Adrenal gland (tissue), 12 donors: ENCODE measurements around the gene DUSP7. TPM values are rescaled to one million over a fixed set of nuclear protein-coding genes. Genes with fewer than 3 reads are reported as not detected.
A peak's percentile ranks its signal among the peaks of the same experiment; 100 is the strongest.

ENCODE experiments used
- DNase-seq, 7 donors: peaks; one replicate each; pipeline ENCODE4 v3.0.0-alpha.2; 2019 to 2020
- H3K27ac ChIP-seq, 5 donors: fragments of 200-600 bp; sonication (generic) in 4 of 5; 1 replicate in 3 of 5; 2 replicates in 2 of 5; pipeline versions ENCODE4 v1.5.1 to v1.8.0; 2016 to 2020; ENCODE audit warnings: mild to moderate bottlenecking in 1 of 5
- H3K27me3 ChIP-seq: fragments of 200-600 bp; 2 replicates; pipeline ENCODE4 v1.8.0; 2021
- H3K36me3 ChIP-seq, 2 donors: fragments of 200-600 bp; replicated peaks in 1 of 2; 1 replicate in 1 of 2; 2 replicates in 1 of 2; pipeline versions ENCODE4 v1.5.1 to v1.8.0; 2018 to 2022
- H3K4me1 ChIP-seq, 2 donors: fragments of 200-600 bp; replicated peaks in 1 of 2; 1 replicate in 1 of 2; 2 replicates in 1 of 2; pipeline versions ENCODE4 v1.5.1 to v1.8.0; 2018 to 2021
- H3K4me3 ChIP-seq, 4 donors: fragments of 200-600 bp; sonication (generic) in 3 of 4; one replicate each; pipeline ENCODE4 v1.5.1; 2016 to 2018
- H3K9me3 ChIP-seq, 3 donors: fragments of 200-600 bp; sonication (generic) in 1 of 3; replicated peaks in 1 of 3; 1 replicate in 2 of 3; 2 replicates in 1 of 3; pipeline versions ENCODE4 v1.5.1 to v1.8.0; 2016 to 2021
- POLR2A ChIP-seq, 2 donors: fragments of 450-650 bp; IDR thresholded peaks; one replicate each; pipeline ENCODE4 v1.6.1; 2017; ENCODE audit warnings: antibody characterized with exemption in 2 of 2, mild to moderate bottlenecking in 2 of 2, moderate library complexity in 1 of 2
- WGBS, 4 donors: extraction: QIAGEN DNeasy Blood & Tissue Kit in 2 of 4; methylation state at CpG; one replicate each; pipeline versions ENCODE4 v1.1.5 to v1.1.7; 2013 to 2017; 5-methylcytosine and 5-hydroxymethylcytosine counted together
- intact Hi-C, 2 donors: fragments of 100-400 bp; cut with DNase I; formaldehyde crosslinking; loops; one replicate each; pipeline versions ENCODE4 v1.14.1 to v1.15.0; 2022 to 2023
- polyA plus RNA-seq, 3 donors: library from polyadenylated mRNA; stranded (reverse); fragments of 200-250 nt in 2 of 3; fragments of 350-450 nt in 1 of 3; fragmentation: Illumina TruSeq in 1 of 3; extraction: RNeasy Lipid Tissue Mini Kit (QIAGEN cat#74804) in 1 of 3; gene quantifications; one replicate each; pipeline ENCODE4 v1.2.3, GENCODE V29; 2013 to 2014
- total RNA-seq, 9 donors: library from RNA; depleted of rRNA in 4 of 9; stranded (reverse); fragments of >200 nt in 4 of 9; fragments of 120-200 nt in 1 of 9; fragmentation: NEBNext Ultra II Directional in 1 of 9; extraction: Animal tissue kit (Norgen Biotek cat#: 25700) in 1 of 9; gene quantifications; one replicate each; pipeline versions ENCODE4 v1.1.0 to v1.2.4, GENCODE V29; 2013 to 2023
- TF ChIP-seq, protein P1 (sequence below), 6 experiments: fragments of 450-650 bp in 4 of 6; fragments of 200-600 bp in 2 of 6; sonication (generic) in 1 of 6; IDR thresholded peaks; 1 replicate in 5 of 6; 2 replicates in 1 of 6; pipeline versions ENCODE4 v1.5.1 to v1.8.0; 2016 to 2021; ENCODE audit warnings: antibody characterized with exemption in 6 of 6, mild to moderate bottlenecking in 2 of 6, moderate library complexity in 1 of 6
- donor health status: healthy with polysubstance abuse.
- donor health status: Bipolar disorder and iron deficiency.
- donor health status: DM: yes; HTN: yes; CAD: no.
- donor health status: DM: no; HTN: no; CAD: no.
- donor health status: DM: no; HTN: no; CAD: no.
- donor health status: DM: yes; HTN: yes; CAD: no.

The DUSP7 gene
- total and polyA plus RNA-seq, 12 donors = 5.5 to 35.0 (median 14.4) TPM

- Histone ChIP-seq H3K9me3 (no peaks in the 10 kb centered on the region), H3K4me1 (peaks cover 7 to 16% of the 10 kb centered on the region in 2 donors), H3K4me3 (no peak overlapping the region), H3K27me3 (no peaks in the 10 kb centered on the region), H3K27ac (no peak overlapping the region), H3K36me3 (no peaks in the 10 kb centered on the region)
- WGBS, 4 donors = 89 to 96% (median 94%) methylated on average over 20 to 21 of the region's 21 CpGs
- TF ChIP-seq, protein P1, sequence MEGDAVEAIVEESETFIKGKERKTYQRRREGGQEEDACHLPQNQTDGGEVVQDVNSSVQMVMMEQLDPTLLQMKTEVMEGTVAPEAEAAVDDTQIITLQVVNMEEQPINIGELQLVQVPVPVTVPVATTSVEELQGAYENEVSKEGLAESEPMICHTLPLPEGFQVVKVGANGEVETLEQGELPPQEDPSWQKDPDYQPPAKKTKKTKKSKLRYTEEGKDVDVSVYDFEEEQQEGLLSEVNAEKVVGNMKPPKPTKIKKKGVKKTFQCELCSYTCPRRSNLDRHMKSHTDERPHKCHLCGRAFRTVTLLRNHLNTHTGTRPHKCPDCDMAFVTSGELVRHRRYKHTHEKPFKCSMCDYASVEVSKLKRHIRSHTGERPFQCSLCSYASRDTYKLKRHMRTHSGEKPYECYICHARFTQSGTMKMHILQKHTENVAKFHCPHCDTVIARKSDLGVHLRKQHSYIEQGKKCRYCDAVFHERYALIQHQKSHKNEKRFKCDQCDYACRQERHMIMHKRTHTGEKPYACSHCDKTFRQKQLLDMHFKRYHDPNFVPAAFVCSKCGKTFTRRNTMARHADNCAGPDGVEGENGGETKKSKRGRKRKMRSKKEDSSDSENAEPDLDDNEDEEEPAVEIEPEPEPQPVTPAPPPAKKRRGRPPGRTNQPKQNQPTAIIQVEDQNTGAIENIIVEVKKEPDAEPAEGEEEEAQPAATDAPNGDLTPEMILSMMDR (IDR thresholded peaks at IDR 0.05) = no peak
- no peak for TF ChIP-seq POLR2A (IDR thresholded peaks at IDR 0.05)
- DNase-seq = no peak
- intact Hi-C loops = loop anchor here in 1 of 2 donors (5.0 kb wide), 1 partner anchor 36 kb away; no protein-coding TSS in a partner anchor
Measured at GRCh38 chr3:52080830-52081719, 24.7 kb upstream of the DUSP7 start.

GRCh38 chr3:52079958-52080357 is 23.6 kb upstream of the DUSP7 start:
- DNase-seq = no peak
- TF ChIP-seq POLR2A (IDR thresholded peaks at IDR 0.05) = no peak
- TF ChIP-seq, protein P1 (IDR thresholded peaks at IDR 0.05) = no peak

GRCh38 chr3:52078781-52079560 is 22.6 kb upstream of the DUSP7 start:
- no peaks in the 10 kb centered on the region for H3K9me3 ChIP-seq
- intact Hi-C loops = no loop called here
- WGBS, 4 donors = 92 to 96% (median 95%) methylated on average over 11 to 19 of the region's 19 CpGs
- no peak for DNase-seq
- peaks cover 7 to 16% of the 10 kb centered on the region in 2 donors for H3K4me1 ChIP-seq
- no peaks in the 10 kb centered on the region for H3K36me3 ChIP-seq
- H3K27me3 ChIP-seq = no peaks in the 10 kb centered on the region
- H3K27ac ChIP-seq = no peak overlapping the region
- H3K4me3 ChIP-seq = no peak overlapping the region
- TF ChIP-seq, protein P1 (IDR thresholded peaks at IDR 0.05) = no peak
- no peak for TF ChIP-seq POLR2A (IDR thresholded peaks at IDR 0.05)

More at GRCh38 chr3:52079958-52080357, 23.6 kb upstream of the DUSP7 start:
- no peak overlapping the region for H3K27ac ChIP-seq
- intact Hi-C loops = loop anchor here in 1 of 2 donors (5.0 kb wide), 1 partner anchor 37 kb away; no protein-coding TSS in a partner anchor
- no peaks in the 10 kb centered on the region for H3K27me3 ChIP-seq
- no peaks in the 10 kb centered on the region for H3K9me3 ChIP-seq
- no peak overlapping the region for H3K4me3 ChIP-seq
- H3K36me3 ChIP-seq = no peaks in the 10 kb centered on the region
- peaks cover 7 to 16% of the 10 kb centered on the region in 2 donors for H3K4me1 ChIP-seq
- 90 to 95% (median 94%) methylated on average over 5 of the region's 5 CpGs for whole genome bisulfite sequencing, 4 donors

- 59 to 67% (median 64%) methylated on average over 3 of the region's 3 CpGs for WGBS, 4 donors
- intact Hi-C loops = no loop called here
- TF ChIP-seq POLR2A (IDR thresholded peaks at IDR 0.05) = no peak
- TF ChIP-seq, protein P1 (IDR thresholded peaks at IDR 0.05) = no peak
- peaks cover 7 to 16% of the 10 kb centered on the region in 2 donors for H3K4me1 ChIP-seq
- H3K27ac ChIP-seq = peak overlapping the region in 4 of 5 donors; percentile 66 to 91 (median 82)
- no peaks in the 10 kb centered on the region for H3K9me3 ChIP-seq
- H3K27me3 ChIP-seq = no peaks in the 10 kb centered on the region
- H3K4me3 ChIP-seq = no peak overlapping the region
- DNase-seq = no peak
- no peaks in the 10 kb centered on the region for H3K36me3 ChIP-seq
Measured at GRCh38 chr3:52077925-52078324, 21.6 kb upstream of the DUSP7 start.
